IMR-90 (cell line): Measurements from ENCODE around the gene OSBPL6. TPM values are rescaled to one million over a fixed set of nuclear protein-coding genes. Genes with fewer than 3 reads are reported as not detected.
"Not testable (repeated sequence)": the region's sequence is repeated elsewhere in the genome, so short reads cannot be mapped to it uniquely, and the experiment has no call there.

Experiments
- ATAC-seq: fragments of 200-7000 bp; cut with Tn5 transposase; 2 replicates; pipeline ENCODE4 v1.9.1; 2020; ENCODE audit warnings: low read depth, mild to moderate bottlenecking, moderate library complexity
- BruUV-seq: library from RNA; stranded (reverse); fragments of 400-500 nt; replicated peaks from 2 replicates; lab custom pipeline; 2021; lab: Mats Ljungman, UMichigan
- CTCF ChIA-PET: fragments of 300-600 bp; formaldehyde crosslinking; extraction: SDS; loops from one replicate; lab custom pipeline; 2021; ENCODE audit warnings: antibody characterized with exemption; lab: Yijun Ruan, JAX
- POLR2A ChIA-PET: fragments of 300-600 bp; sonication (Branson Sonifier 250); formaldehyde crosslinking; loops from one replicate; lab custom pipeline; 2022; ENCODE audit warnings: antibody characterized with exemption; ENCODE audit not compliant: unreplicated experiment; lab: Charles Lee
- DNase-seq: peaks from one replicate; pipeline ENCODE4 v3.0.0; 2013
- H2AFZ ChIP-seq: replicated peaks from 2 replicates; pipeline ENCODE3; 2013; ENCODE audit warnings: low read length, mild to moderate bottlenecking; ENCODE audit not compliant: poor library complexity
- H2AK5ac ChIP-seq: 2 replicates; pipeline ENCODE4 v1.6.1; 2013; ENCODE audit warnings: low read depth, low read length, inconsistent platforms
- H2AK9ac ChIP-seq: replicated peaks from 2 replicates; pipeline ENCODE3; 2013; ENCODE audit warnings: mild to moderate bottlenecking, low read depth, low read length, moderate library complexity; ENCODE audit not compliant: poor library complexity
- H2BK120ac ChIP-seq: 2 replicates; pipeline ENCODE4 v1.6.1; 2013; ENCODE audit warnings: low read depth, low read length, inconsistent platforms
- H2BK15ac ChIP-seq: 3 replicates; pipeline ENCODE4 v1.6.1; 2013; ENCODE audit warnings: low read depth, low read length, inconsistent platforms
- H2BK20ac ChIP-seq: 2 replicates; pipeline ENCODE4 v1.6.1; 2013; ENCODE audit warnings: low read depth, mild to moderate bottlenecking, inconsistent platforms, low read length, moderate library complexity
- H2BK5ac ChIP-seq: 2 replicates; pipeline ENCODE4 v1.6.1; 2013; ENCODE audit warnings: mild to moderate bottlenecking, low read depth, low read length, inconsistent platforms; ENCODE audit not compliant: poor library complexity, severe bottlenecking
- H3K14ac ChIP-seq: replicated peaks from 2 replicates; pipeline ENCODE4 v1.6.1; 2013; ENCODE audit warnings: low read depth, low read length, inconsistent platforms
- H3K18ac ChIP-seq: 2 replicates; pipeline ENCODE4 v1.6.1; 2013; ENCODE audit warnings: low read depth, low read length, control low read depth
- H3K23ac ChIP-seq: 2 replicates; pipeline ENCODE4 v1.6.1; 2013; ENCODE audit warnings: low read depth, low read length, inconsistent platforms
- H3K27ac ChIP-seq: 2 replicates; pipeline ENCODE4 v1.5.1; 2013; ENCODE audit warnings: mild to moderate bottlenecking, control low read depth, low read length; ENCODE audit not compliant: insufficient read depth
- H3K27me3 ChIP-seq: 2 replicates; pipeline ENCODE4 v1.6.1; 2013; ENCODE audit warnings: low read length; ENCODE audit not compliant: control insufficient read depth, insufficient read depth
- H3K36me3 ChIP-seq: 2 replicates; pipeline ENCODE4 v1.6.1; 2013; ENCODE audit warnings: low read length, mixed read lengths; ENCODE audit not compliant: control insufficient read depth, insufficient read depth
- H3K4ac ChIP-seq: 2 replicates; pipeline ENCODE4 v1.6.1; 2013; ENCODE audit warnings: low read depth, low read length, inconsistent platforms
- H3K4me1 ChIP-seq: 2 replicates; pipeline ENCODE4 v1.6.1; 2013; ENCODE audit warnings: low read length, mixed read lengths; ENCODE audit not compliant: control insufficient read depth, insufficient read depth
- H3K4me2 ChIP-seq: 2 replicates; pipeline ENCODE4 v1.6.1; 2013; ENCODE audit warnings: low read depth, mild to moderate bottlenecking, control low read depth, low read length, moderate library complexity
- H3K4me3 ChIP-seq: 2 replicates; pipeline ENCODE4 v1.5.1; 2013; ENCODE audit warnings: low read depth, mild to moderate bottlenecking, control low read depth, low read length, moderate library complexity; ENCODE audit not compliant: insufficient read depth
- H3K56ac ChIP-seq: 2 replicates; pipeline ENCODE4 v1.6.1; 2013; ENCODE audit warnings: low read length, inconsistent platforms; ENCODE audit not compliant: insufficient read depth; ENCODE audit errors: extremely low read depth
- H3K79me1 ChIP-seq, 2 experiments: 2 replicates each; pipeline ENCODE4 v1.6.1; 2013; ENCODE audit warnings: low read length in 2 of 2, inconsistent platforms in 1 of 2, low read depth in 1 of 2
- H3K9ac ChIP-seq: 2 replicates; pipeline ENCODE4 v1.6.1; 2013; ENCODE audit warnings: low read depth, low read length, control low read depth
- H3K9me1 ChIP-seq: 2 replicates; pipeline ENCODE4 v1.6.1; 2013; ENCODE audit warnings: low read length, inconsistent platforms; ENCODE audit not compliant: insufficient read depth
- H3K9me3 ChIP-seq: 2 replicates; pipeline ENCODE4 v1.6.1; 2013; ENCODE audit warnings: low read length; ENCODE audit not compliant: control insufficient read depth, insufficient read depth
- H4K20me1 ChIP-seq: 2 replicates; pipeline ENCODE4 v1.6.1; 2013; ENCODE audit warnings: low read length, inconsistent platforms; ENCODE audit not compliant: insufficient read depth
- H4K5ac ChIP-seq: 2 replicates; pipeline ENCODE4 v1.6.1; 2013; ENCODE audit warnings: mild to moderate bottlenecking, low read depth, low read length, control low read depth
- H4K8ac ChIP-seq, 2 experiments: 2 replicates each; pipeline ENCODE4 v1.6.1; 2013; ENCODE audit warnings: low read depth in 2 of 2, low read length in 2 of 2, control low read depth in 1 of 2, inconsistent platforms in 1 of 2
- H4K91ac ChIP-seq: 2 replicates; pipeline ENCODE4 v1.6.1; 2013; ENCODE audit warnings: low read depth, low read length, inconsistent platforms; ENCODE audit not compliant: insufficient read depth
- WGBS, 2 experiments: methylation state at CpG; one replicate each; pipeline versions ENCODE4 v1.1.5 to v1.1.7; 2013; ENCODE audit warnings: missing lambda C conversion rate in 2 of 2; ENCODE audit not compliant: insufficient read length in 1 of 2; ENCODE audit errors: extremely low coverage in 2 of 2; 5-methylcytosine and 5-hydroxymethylcytosine counted together
- dilution Hi-C: fragments of 300-500 bp; cut with HindIII; formaldehyde crosslinking; loops from one replicate; pipeline ENCODE4 v1.14.3; 2018; ENCODE audit warnings: low sequenced_read_pairs; ENCODE audit not compliant: unreplicated experiment
- in situ Hi-C: fragments of 300-500 bp; cut with MboI; formaldehyde crosslinking; loops from 3 replicates; pipeline ENCODE4 v1.14.3; 2019; ENCODE audit warnings: low sequenced_read_pairs, inconsistent platforms, mixed read lengths
- intact Hi-C: fragments of 100-400 bp; cut with micrococcal nuclease; formaldehyde crosslinking; loops from 2 replicates; pipeline ENCODE4 v1.10.0; 2022
- polyA plus RNA-seq, 3 experiments: library from polyadenylated mRNA; depleted of rRNA; stranded (reverse); fragments of >200 nt; gene quantifications; 2 replicates each; pipeline ENCODE4 v1.2.3, GENCODE V29; 2012; ENCODE audit warnings: low replicate concordance in 1 of 3
- total RNA-seq: library from RNA; depleted of rRNA; stranded (reverse); fragments of >200 nt; gene quantifications from 2 replicates; pipeline ENCODE4 v1.2.3, GENCODE V29; 2012

OSBPL6 gene
- total and polyA plus RNA-seq, 2 of the 4 experiments (the other 2 are of a cell fraction) = 3.2 to 3.7 TPM

GRCh38 chr2:178412453-178412852, 218.1 kb downstream of the OSBPL6 start:
- H3K27me3 ChIP-seq, DNase-seq, H3K9me3 ChIP-seq, H2AK9ac ChIP-seq, H3K23ac ChIP-seq, dilution Hi-C loops, H2AK5ac ChIP-seq, intact Hi-C loops, H3K56ac ChIP-seq, H2BK5ac ChIP-seq, H4K5ac ChIP-seq, H2BK20ac ChIP-seq, H3K9me1 ChIP-seq, H2BK120ac ChIP-seq, H3K4me3 ChIP-seq, H3K4me1 ChIP-seq, H2AFZ ChIP-seq, H3K14ac ChIP-seq, H3K4me2 ChIP-seq, H3K36me3 ChIP-seq, POLR2A ChIA-PET, H3K27ac ChIP-seq, H3K4ac ChIP-seq, ATAC-seq, H4K20me1 ChIP-seq, H2BK15ac ChIP-seq, in situ Hi-C loops, H3K9ac ChIP-seq, BruUV-seq, H4K91ac ChIP-seq, H3K18ac ChIP-seq: not testable (repeated sequence)
- Histone ChIP-seq H3K79me1 (peaks cover 0 to 15% of the 10 kb centered on the region in 2 experiments; a peak in 2 of 4 replicates), H4K8ac (peak overlapping the region in 1 of 2 experiments; percentile 97; a peak in 1 of 4 replicates)
- WGBS, 2 experiments = no CpG with 5 or more reads among the region's 8 CpGs
- CTCF ChIA-PET = interaction anchor here (1.2 to 1.3 kb wide), 2 partner anchors 13 to 96 kb away, joined by 3 to 4 read pairs; no protein-coding TSS in a partner anchor
